Activated T-helper 1 cell treated with anti-CD3 and anti-CD28 coated beads, Interleukin-12 subunit alpha, Interleukin-12 subunit beta, Interleukin-2, Interleukin-4 antibody, amounts not matched to agents 30 ng/mL and 10 ng/mL and 1 ng/mL, durations not matched to agents 14 hours and 24 hours and 36 hours (primary cell): Measurements from ENCODE around the gene SNTB2. TPM values are rescaled to one million over a fixed set of nuclear protein-coding genes. Genes with fewer than 3 reads are reported as not detected.
A peak's percentile ranks its signal among the peaks of the same experiment; 100 is the strongest.

Experiments
- DNase-seq: peaks from one replicate; pipeline ENCODE4 v3.0.0; 2021; ENCODE audit warnings: low spot score
- H3K27ac Mint-ChIP-seq: one replicate; pipeline ENCODE4 v1.8.0; 2021; ENCODE audit warnings: mild to moderate bottlenecking, mixed read lengths
- H3K27me3 Mint-ChIP-seq: one replicate; pipeline ENCODE4 v1.8.0; 2022; ENCODE audit warnings: mild to moderate bottlenecking, moderate library complexity, mixed read lengths; ENCODE audit not compliant: insufficient read depth
- H3K36me3 Mint-ChIP-seq: one replicate; pipeline ENCODE4 v1.8.0; 2021; ENCODE audit warnings: low read depth, mixed read lengths
- H3K4me1 Mint-ChIP-seq: one replicate; pipeline ENCODE4 v1.8.0; 2021; ENCODE audit warnings: low read depth, mixed read lengths
- H3K4me3 Mint-ChIP-seq: one replicate; pipeline ENCODE4 v1.8.0; 2021; ENCODE audit warnings: mild to moderate bottlenecking, moderate library complexity, mixed read lengths
- H3K9me3 Mint-ChIP-seq: one replicate; pipeline ENCODE4 v1.8.0; 2021; ENCODE audit warnings: mixed read lengths
- intact Hi-C: fragments of 100-400 bp; cut with micrococcal nuclease; formaldehyde crosslinking; loops from one replicate; pipeline ENCODE4 v1.15.1; 2024
- total RNA-seq: library from RNA; stranded (reverse); gene quantifications from 2 replicates; pipeline ENCODE4 v1.2.3, GENCODE V29; 2022

The SNTB2 gene
- total RNA-seq, 1 donor from 2014 or later = 29.4 TPM

- no peaks in the 10 kb centered on the region for H3K27me3 Mint-ChIP-seq
- H3K27ac Mint-ChIP-seq = peak overlapping the region; percentile 89
- H3K4me1 Mint-ChIP-seq = peaks cover 49% of the 10 kb centered on the region
- H3K9me3 Mint-ChIP-seq = no peaks in the 10 kb centered on the region
- DNase-seq = peak; percentile 46
- H3K36me3 Mint-ChIP-seq = peaks cover 66% of the 10 kb centered on the region
- intact Hi-C loops = loop anchor here (1.0 to 10.0 kb wide), 8 partner anchors 20 to 410 kb away; partner anchors contain the start of genes CHTF8, COG8, NFAT5 and NIP7
- peak overlapping the region; percentile 69 for H3K4me3 Mint-ChIP-seq
Measured at GRCh38 chr16:69166221-69166833, 20.6 kb upstream of the SNTB2 start.

GRCh38 chr16:69166946-69167930, 19.7 kb upstream of the SNTB2 start:
- no peak for DNase-seq
- peak overlapping the region; percentile 89 for H3K27ac Mint-ChIP-seq
- peaks cover 55% of the 10 kb centered on the region for H3K4me1 Mint-ChIP-seq
- peaks cover 63% of the 10 kb centered on the region for H3K36me3 Mint-ChIP-seq
- intact Hi-C loops = loop anchor here (1.0 to 10.0 kb wide), 8 partner anchors 19 to 411 kb away; partner anchors contain the start of genes CHTF8, COG8, NFAT5 and NIP7
- H3K27me3 Mint-ChIP-seq = no peaks in the 10 kb centered on the region
- H3K4me3 Mint-ChIP-seq = peak overlapping the region; percentile 69
- H3K9me3 Mint-ChIP-seq = no peaks in the 10 kb centered on the region

- Mint-ChIP-seq H3K4me1 (peaks cover 62% of the 10 kb centered on the region), H3K27me3 (no peaks in the 10 kb centered on the region), H3K27ac (no peak overlapping the region), H3K9me3 (no peaks in the 10 kb centered on the region), H3K4me3 (no peak overlapping the region), H3K36me3 (peaks cover 56% of the 10 kb centered on the region)
- intact Hi-C loops = loop anchor here (5.0 to 10.0 kb wide), 2 partner anchors 118 to 396 kb away; partner anchors contain the start of gene NFAT5
- no peak for DNase-seq
Measured at GRCh38 chr16:69169051-69169450, 17.9 kb upstream of the SNTB2 start.

GRCh38 chr16:69169607-69170352, 17.2 kb upstream of the SNTB2 start:
- Mint-ChIP-seq H3K27me3 (no peaks in the 10 kb centered on the region), H3K4me3 (peak overlapping the region; percentile 55), H3K4me1 (peaks cover 62% of the 10 kb centered on the region), H3K27ac (peak overlapping the region; percentile 2), H3K9me3 (no peaks in the 10 kb centered on the region), H3K36me3 (peaks cover 54% of the 10 kb centered on the region)
- DNase-seq = no peak
- intact Hi-C loops = loop anchor here (5.0 to 10.0 kb wide), 2 partner anchors 118 to 395 kb away; partner anchors contain the start of gene NFAT5

- H3K36me3 Mint-ChIP-seq = peaks cover 43% of the 10 kb centered on the region
- no peaks in the 10 kb centered on the region for H3K27me3 Mint-ChIP-seq
- peaks cover 47% of the 10 kb centered on the region for H3K4me1 Mint-ChIP-seq
- intact Hi-C loops = no loop called here
- no peaks in the 10 kb centered on the region for H3K9me3 Mint-ChIP-seq
- no peak overlapping the region for H3K27ac Mint-ChIP-seq
- no peak overlapping the region for H3K4me3 Mint-ChIP-seq
- no peak for DNase-seq
Measured at GRCh38 chr16:69171325-69172084, 15.5 kb upstream of the SNTB2 start.

GRCh38 chr16:69176033-69176800, 10.7 kb upstream of the SNTB2 start:
- H3K27me3 Mint-ChIP-seq = no peaks in the 10 kb centered on the region
- no peak overlapping the region for H3K27ac Mint-ChIP-seq
- H3K36me3 Mint-ChIP-seq = peaks cover 14% of the 10 kb centered on the region
- intact Hi-C loops = no loop called here
- H3K4me1 Mint-ChIP-seq = peaks cover 22% of the 10 kb centered on the region
- H3K9me3 Mint-ChIP-seq = no peaks in the 10 kb centered on the region
- DNase-seq = no peak
- H3K4me3 Mint-ChIP-seq = no peak overlapping the region

GRCh38 chr16:69179328-69180010, 7.5 kb upstream of the SNTB2 start:
- Mint-ChIP-seq H3K36me3 (peaks cover 8% of the 10 kb centered on the region), H3K27me3 (no peaks in the 10 kb centered on the region), H3K4me1 (peaks cover 20% of the 10 kb centered on the region), H3K4me3 (no peak overlapping the region), H3K27ac (peak overlapping the region; percentile 22), H3K9me3 (no peaks in the 10 kb centered on the region)
- intact Hi-C loops = loop anchor here (10.0 kb wide), 1 partner anchor 895 kb away; no protein-coding TSS in a partner anchor
- DNase-seq = no peak

GRCh38 chr16:69180011-69180338, 7.0 kb upstream of the SNTB2 start:
- peaks cover 11% of the 10 kb centered on the region for H3K36me3 Mint-ChIP-seq
- H3K4me1 Mint-ChIP-seq = peaks cover 25% of the 10 kb centered on the region
- H3K4me3 Mint-ChIP-seq = no peak overlapping the region
- H3K27ac Mint-ChIP-seq = no peak overlapping the region
- intact Hi-C loops = loop anchor here (10.0 kb wide), 1 partner anchor 895 kb away; no protein-coding TSS in a partner anchor
- no peak for DNase-seq
- H3K27me3 Mint-ChIP-seq = no peaks in the 10 kb centered on the region
- H3K9me3 Mint-ChIP-seq = no peaks in the 10 kb centered on the region

GRCh38 chr16:69182730-69183416, 4.1 kb upstream of the SNTB2 start:
- Mint-ChIP-seq H3K27me3 (no peaks in the 10 kb centered on the region), H3K36me3 (peaks cover 10% of the 10 kb centered on the region), H3K4me3 (no peak overlapping the region), H3K27ac (no peak overlapping the region), H3K4me1 (peaks cover 41% of the 10 kb centered on the region), H3K9me3 (no peaks in the 10 kb centered on the region)
- no peak for DNase-seq
- intact Hi-C loops = loop anchor here (10.0 kb wide), 1 partner anchor 898 kb away; no protein-coding TSS in a partner anchor

GRCh38 chr16:69187446-69188235, 677 bp downstream of the SNTB2 start:
- Mint-ChIP-seq H3K4me1 (peaks cover 60% of the 10 kb centered on the region), H3K36me3 (peaks cover 18% of the 10 kb centered on the region), H3K4me3 (peak overlapping the region; percentile 92), H3K9me3 (no peaks in the 10 kb centered on the region), H3K27me3 (no peaks in the 10 kb centered on the region), H3K27ac (peak overlapping the region; percentile 86)
- intact Hi-C loops = loop anchor here (1.0 to 10.0 kb wide), 9 partner anchors 17 to 903 kb away; partner anchors contain the start of genes CHTF8, TERF2, UTP4 and VPS4A
- peak; percentile 33 for DNase-seq
